HL-60 (cell line): ENCODE data around the gene BIRC7.

Experiments used
- CTCF ChIP-seq: IDR thresholded peaks from one replicate; pipeline ENCODE4 v1.5.1; 2011; ENCODE audit warnings: low read length, control low read depth, inconsistent platforms; ENCODE audit not compliant: insufficient read depth
- POLR2AphosphoS5 ChIP-seq: IDR thresholded peaks from 2 replicates; pipeline ENCODE4 v1.6.1; 2012; ENCODE audit warnings: low read depth

GRCh38 chr20:63286781-63287696 lies 51.3 kb downstream of the BIRC7 start:
- no peak for TF ChIP-seq CTCF
- TF ChIP-seq POLR2AphosphoS5: no peak
